RPMI7951 (cell line): ENCODE measurements around the gene ITGB6. TPM values are rescaled to one million over a fixed set of nuclear protein-coding genes. Genes with fewer than 3 reads are reported as not detected.

Experiments used
- DNase-seq: peaks from one replicate; pipeline ENCODE4 v3.0.0-alpha.2; 2012; ENCODE audit warnings: low read depth
- total RNA-seq: library from RNA; depleted of rRNA; stranded (reverse); fragments of >200 nt; shearing (Covaris generic); gene quantifications from 2 replicates; pipeline ENCODE4 v1.2.3, GENCODE V29; 2014

ITGB6 gene
- total RNA-seq, 1 experiment from 2014 or later: 0.36 TPM

GRCh38 chr2:160221391-160222276 lies 21.6 kb upstream of the ITGB6 start:
- DNase-seq: peak; percentile 72

GRCh38 chr2:160220545-160221009 lies 20.5 kb upstream of the ITGB6 start:
- DNase-seq: no peak

- DNase-seq: no peak
Observed at GRCh38 chr2:160220026-160220425, 20.0 kb upstream of the ITGB6 start.

GRCh38 chr2:160214461-160215445 lies 14.7 kb upstream of the ITGB6 start:
- peak; percentile 98 for DNase-seq

DNA sequence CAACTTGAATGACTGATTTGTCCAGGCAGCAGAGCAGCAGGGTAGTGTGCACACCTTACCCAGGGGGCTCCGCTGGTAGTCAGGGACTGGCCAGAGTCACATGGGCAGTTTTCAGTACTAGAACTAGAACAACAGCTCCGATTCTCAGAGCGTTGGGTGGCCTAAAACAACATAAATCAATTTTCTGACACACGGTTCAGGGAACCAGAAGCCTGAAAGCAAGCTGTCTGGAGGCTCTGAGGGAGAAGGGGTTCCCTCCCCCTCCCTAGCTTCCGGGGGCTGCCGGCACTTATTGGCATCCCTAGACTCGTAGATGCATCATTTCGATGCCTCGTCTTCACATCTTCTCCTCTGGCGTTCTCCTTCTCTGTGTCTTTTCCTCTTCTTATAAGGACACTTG lies 13.4 kb upstream of the ITGB6 start:
- no peak for DNase-seq

DNA sequence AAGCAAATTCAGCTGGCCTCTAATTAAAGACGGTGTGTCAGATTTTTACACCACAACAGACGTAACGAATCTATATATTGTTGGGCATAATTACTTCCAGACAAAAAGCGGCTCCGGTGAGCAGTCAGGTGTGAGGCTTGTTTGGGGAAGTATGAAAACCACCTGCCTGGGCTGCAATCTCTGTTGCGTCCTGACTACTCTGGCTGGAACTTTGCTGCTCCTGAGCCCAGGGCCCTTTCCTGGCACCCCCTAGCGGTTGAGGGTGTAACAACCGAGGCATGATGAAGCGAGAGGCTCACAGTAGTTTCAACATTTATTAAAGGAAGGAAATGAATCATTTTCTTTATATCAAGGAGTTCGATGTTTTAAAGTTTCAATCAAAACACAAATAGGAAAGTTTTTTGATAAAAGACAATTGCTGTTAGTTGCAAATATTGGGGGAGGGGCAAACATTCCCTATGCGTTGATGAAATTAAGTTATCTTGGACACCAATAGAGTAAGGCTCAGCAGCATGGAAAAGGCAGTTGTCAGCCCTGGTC lies 10.6 kb upstream of the ITGB6 start:
- peak; percentile 80 for DNase-seq

- peak; percentile 95 for DNase-seq
Observed at GRCh38 chr2:160209516-160209856, 9.4 kb upstream of the ITGB6 start.

DNA sequence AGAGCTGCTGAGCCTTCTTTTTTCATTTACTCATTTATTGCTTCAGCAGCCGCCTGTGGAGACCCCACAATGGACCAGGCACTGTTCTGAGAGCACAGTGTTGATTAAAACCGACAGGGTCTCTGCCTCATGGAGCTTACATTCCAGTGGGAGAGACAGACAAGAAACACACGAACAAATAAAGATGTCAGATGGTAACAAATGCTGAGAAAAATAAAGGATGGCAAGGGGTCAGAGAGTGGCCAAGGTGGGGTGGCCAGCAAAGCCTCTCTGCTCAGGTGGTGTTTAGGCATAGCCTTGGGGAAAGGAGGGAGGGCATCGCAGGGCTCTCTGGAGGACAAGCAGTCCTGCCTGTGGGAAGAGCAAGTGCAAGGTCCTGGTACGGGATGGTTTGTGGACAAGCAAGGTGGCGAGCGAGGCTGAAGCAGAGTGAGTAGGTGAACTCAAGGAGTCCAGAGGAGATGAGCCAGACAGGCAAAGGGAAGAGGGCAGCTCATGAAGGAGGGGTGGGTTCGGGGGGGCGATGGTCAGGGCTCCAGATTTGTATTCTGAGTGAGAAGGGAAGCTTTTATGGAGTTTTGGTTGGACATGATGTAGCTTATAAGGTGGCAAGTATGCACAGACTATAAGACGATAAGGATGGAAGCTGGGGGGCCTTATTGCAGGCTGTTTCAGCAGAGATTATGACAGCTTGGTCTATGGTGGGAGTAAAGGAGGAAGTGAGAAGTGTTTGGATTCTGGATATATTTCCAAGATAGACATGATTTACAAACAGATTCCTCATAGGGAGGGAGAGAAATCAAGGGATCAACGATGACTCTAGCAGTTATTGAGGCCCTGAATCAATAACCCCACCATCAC lies 8.8 kb upstream of the ITGB6 start:
- no peak for DNase-seq

DNA sequence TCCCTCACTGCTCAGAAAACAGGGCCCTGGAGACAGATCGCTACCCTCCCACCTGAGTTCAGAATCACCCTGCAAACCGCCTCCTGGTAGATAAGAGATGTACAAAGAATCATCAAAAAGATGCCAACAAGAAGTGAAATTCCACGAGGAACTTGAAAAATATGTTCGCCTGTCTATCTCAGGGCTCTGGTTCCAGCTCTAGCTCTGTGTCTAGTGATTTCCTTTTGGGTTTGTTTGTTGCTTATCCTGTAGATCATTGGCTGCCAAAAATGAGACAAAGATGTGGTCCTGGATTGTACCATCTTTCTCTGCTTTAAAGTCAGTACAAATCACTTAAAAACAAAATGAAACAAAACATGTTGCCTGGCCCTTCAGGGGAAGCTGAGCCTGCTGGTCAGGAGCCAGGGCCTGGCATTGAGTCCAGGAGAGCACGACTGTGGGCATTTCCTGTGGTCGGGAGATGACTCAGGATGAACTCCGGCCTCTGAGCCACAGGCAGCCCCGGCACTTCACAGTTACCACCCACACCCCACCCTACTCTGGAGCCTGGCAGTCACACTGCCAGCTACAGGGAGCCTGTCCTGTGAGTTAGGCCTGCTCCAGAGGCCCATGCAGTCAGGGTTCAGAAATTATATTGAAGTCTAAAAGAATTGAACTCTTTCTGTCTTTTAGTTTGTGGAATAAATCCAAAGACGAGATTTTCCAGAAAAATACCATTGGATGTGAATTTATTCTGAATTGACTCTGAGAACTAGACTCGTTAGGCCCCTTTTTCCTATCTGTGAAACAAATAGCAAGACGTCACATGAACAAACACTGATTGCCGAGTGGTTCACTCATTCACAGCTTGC lies 8.0 kb upstream of the ITGB6 start:
- DNase-seq: peak; percentile 100

DNA sequence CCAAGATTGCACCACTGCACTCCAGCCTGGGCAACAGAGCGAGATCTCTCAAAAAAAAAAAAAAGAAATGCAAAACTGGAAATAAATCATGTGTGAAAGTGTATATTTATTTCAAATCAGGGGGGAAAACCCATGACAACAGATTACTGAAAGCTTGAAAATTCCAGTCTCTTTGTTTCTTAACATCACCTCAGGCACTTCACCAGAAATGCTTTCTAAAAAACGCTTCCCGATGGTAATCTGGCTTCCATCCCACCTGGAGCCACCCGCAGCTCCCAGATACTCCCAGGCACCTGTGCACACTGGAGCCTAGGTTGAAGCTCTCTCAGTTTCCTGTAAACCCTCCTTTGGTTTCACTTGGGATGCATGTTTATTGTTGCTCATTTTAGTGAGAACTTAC lies 7.2 kb upstream of the ITGB6 start:
- peak; percentile 84 for DNase-seq

DNA sequence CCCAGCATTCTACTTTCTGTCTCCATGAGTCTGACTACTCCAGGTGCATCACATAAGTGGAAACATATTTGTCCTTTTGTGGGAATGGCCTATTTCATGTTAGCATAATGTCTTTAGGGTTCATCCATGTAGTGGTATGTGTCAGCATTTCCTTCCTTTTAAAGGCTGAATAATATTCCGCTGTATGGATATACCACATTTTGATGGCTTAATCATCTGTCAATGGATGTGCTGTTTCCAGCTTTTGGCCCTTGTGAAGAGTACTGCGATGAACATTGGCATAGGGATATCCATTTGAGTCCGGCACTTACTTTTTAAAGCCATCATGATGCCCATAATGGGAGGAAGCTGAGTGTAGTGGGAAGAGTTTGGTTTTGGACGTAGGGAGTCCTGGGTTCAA lies 6.4 kb upstream of the ITGB6 start:
- DNase-seq: no peak

GRCh38 chr2:160205505-160205904 lies 5.4 kb upstream of the ITGB6 start:
- DNase-seq: peak; percentile 100

- DNase-seq: no peak
Observed at GRCh38 chr2:160203422-160203821, 3.4 kb upstream of the ITGB6 start.

DNA sequence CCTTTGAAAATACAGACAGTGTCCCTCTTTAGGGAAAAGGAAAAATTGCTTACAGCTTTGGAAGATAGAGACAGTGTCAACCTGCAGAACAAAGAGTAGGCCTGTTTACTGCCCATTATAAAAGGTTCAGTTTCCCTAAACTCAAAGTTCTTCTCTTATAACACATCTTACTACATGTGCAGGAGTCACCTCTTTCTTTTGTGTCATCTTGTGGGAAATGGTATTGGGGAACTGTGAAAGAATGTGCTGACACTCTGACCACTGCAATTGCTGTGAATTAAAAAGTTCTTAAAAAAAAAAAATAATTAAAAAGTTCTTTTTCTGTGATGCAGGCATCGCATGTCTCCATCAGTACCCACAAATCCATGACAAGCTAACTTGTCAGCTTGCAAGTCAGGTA lies 2.9 kb upstream of the ITGB6 start:
- no peak for DNase-seq

DNA sequence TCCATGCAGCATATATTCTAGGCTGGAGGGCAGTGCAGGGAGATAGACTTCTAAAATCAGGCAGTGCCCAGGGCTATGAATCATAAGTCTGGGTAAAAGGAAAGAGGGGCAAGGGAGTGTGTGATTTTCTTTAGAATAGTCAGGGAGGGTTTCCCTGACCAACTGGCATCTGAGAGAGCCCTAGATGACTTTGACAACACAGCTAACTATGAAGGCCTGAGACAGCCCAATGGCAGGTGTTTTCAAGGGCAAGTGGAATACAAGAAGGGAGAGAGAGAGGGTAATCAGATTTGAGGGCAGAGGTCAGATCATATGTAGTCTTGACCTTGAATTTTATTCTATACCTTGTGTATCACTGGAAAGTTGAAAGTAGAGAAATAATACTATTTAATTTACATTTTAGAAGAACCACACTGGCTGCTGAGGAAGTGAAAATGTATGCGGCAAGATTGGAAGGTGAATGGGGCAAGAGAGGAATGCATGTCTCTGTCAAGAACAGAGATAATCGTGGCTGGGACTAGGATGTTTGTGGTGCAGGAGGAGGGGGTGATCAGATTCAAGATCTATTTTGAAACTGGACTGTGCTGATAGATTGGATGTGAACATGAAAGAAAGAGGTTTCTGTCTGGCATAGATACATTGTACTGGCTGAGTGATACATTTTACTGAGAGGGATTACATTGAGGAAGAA lies 1.9 kb upstream of the ITGB6 start:
- DNase-seq: no peak

GRCh38 chr2:160200921-160201320 lies 849 bp upstream of the ITGB6 start:
- no peak for DNase-seq

GRCh38 chr2:160199053-160199452 lies 1.0 kb downstream of the ITGB6 start:
- no peak for DNase-seq

- no peak for DNase-seq
Observed at GRCh38 chr2:160197587-160197986, 2.5 kb downstream of the ITGB6 start.

GRCh38 chr2:160194946-160195345 lies 5.1 kb downstream of the ITGB6 start:
- peak; percentile 63 for DNase-seq

DNA sequence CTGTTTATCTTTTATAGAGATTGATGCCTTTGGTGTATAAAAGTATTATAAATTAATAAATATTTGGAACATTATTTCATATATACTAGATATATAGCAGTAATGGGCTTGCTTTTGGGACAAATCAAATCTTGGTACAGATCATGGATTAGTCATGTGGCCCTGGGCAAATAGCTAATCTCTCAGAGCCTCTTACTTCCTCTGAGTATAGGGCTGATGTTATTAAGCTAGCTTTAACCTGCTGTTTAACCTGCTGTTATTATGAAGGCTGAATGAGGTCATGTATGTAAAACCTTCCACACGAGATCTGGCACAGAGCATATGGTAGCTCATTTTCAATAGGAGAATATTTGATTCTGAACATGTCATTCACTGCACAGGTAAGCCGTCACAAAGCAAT lies 5.7 kb downstream of the ITGB6 start:
- peak; percentile 71 for DNase-seq
